Osteocyte (in vitro differentiated cells): ENCODE data around the gene DIP2C. TPM values are rescaled to one million over a fixed set of nuclear protein-coding genes. Genes with fewer than 3 reads are reported as not detected.
"Not testable (repeated sequence)": the region's sequence is repeated elsewhere in the genome, so short reads cannot be mapped to it uniquely, and the experiment has no call there.

ENCODE experiments used
- DNase-seq: peaks from one replicate; pipeline ENCODE4 v3.0.0; 2021; ENCODE audit warnings: mixed read lengths; ENCODE audit not compliant: unreplicated experiment; ENCODE audit errors: extremely low spot score
- H3K27ac Mint-ChIP-seq: one replicate; pipeline ENCODE4 v1.8.0; 2021; ENCODE audit warnings: mild to moderate bottlenecking, mixed read lengths; ENCODE audit not compliant: unreplicated experiment
- H3K27me3 Mint-ChIP-seq: one replicate; pipeline ENCODE4 v1.8.0; 2021; ENCODE audit warnings: mixed read lengths; ENCODE audit not compliant: unreplicated experiment
- H3K36me3 Mint-ChIP-seq: one replicate; pipeline ENCODE4 v1.8.0; 2021; ENCODE audit warnings: mixed read lengths; ENCODE audit not compliant: unreplicated experiment
- H3K4me1 Mint-ChIP-seq: one replicate; pipeline ENCODE4 v1.8.0; 2021; ENCODE audit warnings: mixed read lengths; ENCODE audit not compliant: unreplicated experiment
- H3K4me3 Mint-ChIP-seq: one replicate; pipeline ENCODE4 v1.8.0; 2021; ENCODE audit warnings: mild to moderate bottlenecking, moderate library complexity, mixed read lengths; ENCODE audit not compliant: unreplicated experiment
- H3K9me3 Mint-ChIP-seq: one replicate; pipeline ENCODE4 v1.8.0; 2021; ENCODE audit warnings: mixed read lengths; ENCODE audit not compliant: unreplicated experiment
- CTCF ChIP-seq: fragments of 200-600 bp; sonication (generic); IDR thresholded peaks from 2 replicates; pipeline ENCODE4 v1.5.0; 2021; ENCODE audit warnings: antibody characterized with exemption, mild to moderate bottlenecking, moderate library complexity
- total RNA-seq: library from RNA; stranded (reverse); gene quantifications from 2 replicates; pipeline ENCODE4 v1.2.1, GENCODE V29; 2021

Gene DIP2C
- total RNA-seq, 1 donor from 2014 or later: 36.8 TPM

- Mint-ChIP-seq H3K4me1 (peaks cover 2% of the 10 kb centered on the region), H3K36me3 (peaks cover 3% of the 10 kb centered on the region), H3K27ac (no peak overlapping the region), H3K27me3 (no peaks in the 10 kb centered on the region), H3K9me3 (no peaks in the 10 kb centered on the region), H3K4me3 (no peak overlapping the region)
- no peak for DNase-seq
- no peak for TF ChIP-seq CTCF
Observed at GRCh38 chr10:398954-399353, 290.5 kb downstream of the DIP2C start.

- no peak overlapping the region for H3K4me3 Mint-ChIP-seq
- H3K9me3 Mint-ChIP-seq: no peaks in the 10 kb centered on the region
- H3K27me3 Mint-ChIP-seq: no peaks in the 10 kb centered on the region
- TF ChIP-seq CTCF: no peak
- H3K4me1 Mint-ChIP-seq: peaks cover 2% of the 10 kb centered on the region
- no peak for DNase-seq
- H3K36me3 Mint-ChIP-seq: peaks cover 3% of the 10 kb centered on the region
- H3K27ac Mint-ChIP-seq: no peak overlapping the region
Observed at GRCh38 chr10:397321-398068, 292.0 kb downstream of the DIP2C start.

- Mint-ChIP-seq H3K36me3 (peaks cover 9% of the 10 kb centered on the region), H3K27ac (no peak overlapping the region), H3K4me3 (no peak overlapping the region), H3K27me3 (no peaks in the 10 kb centered on the region), H3K9me3 (no peaks in the 10 kb centered on the region), H3K4me1 (peaks cover 2% of the 10 kb centered on the region)
- DNase-seq: no peak
- no peak for TF ChIP-seq CTCF
Observed at GRCh38 chr10:396535-397220, 292.8 kb downstream of the DIP2C start.

GRCh38 chr10:396107-396506, 293.4 kb downstream of the DIP2C start:
- Mint-ChIP-seq H3K36me3 (peaks cover 10% of the 10 kb centered on the region), H3K4me1 (peaks cover 2% of the 10 kb centered on the region), H3K27ac (no peak overlapping the region), H3K9me3 (no peaks in the 10 kb centered on the region), H3K27me3 (no peaks in the 10 kb centered on the region), H3K4me3 (no peak overlapping the region)
- no peak for TF ChIP-seq CTCF
- no peak for DNase-seq

- Mint-ChIP-seq H3K9me3 (no peaks in the 10 kb centered on the region), H3K27me3 (no peaks in the 10 kb centered on the region), H3K27ac (no peak overlapping the region), H3K4me3 (no peak overlapping the region), H3K36me3 (peaks cover 14% of the 10 kb centered on the region), H3K4me1 (peaks cover 2% of the 10 kb centered on the region)
- DNase-seq: no peak
- no peak for TF ChIP-seq CTCF
Observed at GRCh38 chr10:395665-396064, 293.8 kb downstream of the DIP2C start.

- Mint-ChIP-seq H3K27ac (peak overlapping the region; percentile 52), H3K36me3 (peaks cover 20% of the 10 kb centered on the region)
- not testable (repeated sequence) for H3K9me3 Mint-ChIP-seq, DNase-seq, H3K4me1 Mint-ChIP-seq, H3K4me3 Mint-ChIP-seq, H3K27me3 Mint-ChIP-seq
Observed at GRCh38 chr10:394439-395101, 294.9 kb downstream of the DIP2C start.
